ENCODE data around the gene AUTS2. TPM values are rescaled to one million over a fixed set of nuclear protein-coding genes. Genes with fewer than 3 reads are reported as not detected.

AUTS2 gene
- total RNA-seq, 1 donor from 2014 or later = 125 TPM

- DNase-seq (ENCODE audit: low spot score, unreplicated experiment) = no peak
- Mint-ChIP-seq H3K27ac (no peak overlapping the region), H3K4me1 (ENCODE audit: low read depth) (peaks cover 15% of the 10 kb centered on the region), H3K9me3 (ENCODE audit: low read depth) (no peaks in the 10 kb centered on the region), H3K27me3 (no peaks in the 10 kb centered on the region), H3K36me3 (ENCODE audit: insufficient read depth) (peaks cover 6% of the 10 kb centered on the region), H3K4me3 (ENCODE audit: low read depth) (no peak overlapping the region)
- TF ChIP-seq CTCF (IDR thresholded peaks at IDR 0.05; ENCODE audit: unreplicated experiment) = no peak
Observed at GRCh38 chr7:70752794-70753241, 1154.5 kb downstream of the AUTS2 start.

- H3K27ac Mint-ChIP-seq = no peak overlapping the region
- no peaks in the 10 kb centered on the region for H3K27me3 Mint-ChIP-seq
- H3K36me3 Mint-ChIP-seq (ENCODE audit: insufficient read depth) = peaks cover 5% of the 10 kb centered on the region
- H3K9me3 Mint-ChIP-seq (ENCODE audit: low read depth) = no peaks in the 10 kb centered on the region
- H3K4me3 Mint-ChIP-seq (ENCODE audit: low read depth) = no peak overlapping the region
- H3K4me1 Mint-ChIP-seq (ENCODE audit: low read depth) = peaks cover 12% of the 10 kb centered on the region
- no peak for DNase-seq (ENCODE audit: low spot score, unreplicated experiment)
- TF ChIP-seq CTCF (IDR thresholded peaks at IDR 0.05; ENCODE audit: unreplicated experiment) = no peak
Observed at GRCh38 chr7:70756789-70757188, 1158.5 kb downstream of the AUTS2 start.

GRCh38 chr7:70758646-70759045 lies 1160.4 kb downstream of the AUTS2 start:
- H3K4me3 Mint-ChIP-seq (ENCODE audit: low read depth) = no peak overlapping the region
- no peak overlapping the region for H3K27ac Mint-ChIP-seq
- H3K4me1 Mint-ChIP-seq (ENCODE audit: low read depth) = no peaks in the 10 kb centered on the region
- no peak for TF ChIP-seq CTCF (IDR thresholded peaks at IDR 0.05; ENCODE audit: unreplicated experiment)
- no peaks in the 10 kb centered on the region for H3K27me3 Mint-ChIP-seq
- DNase-seq (ENCODE audit: low spot score, unreplicated experiment) = no peak
- no peaks in the 10 kb centered on the region for H3K9me3 Mint-ChIP-seq (ENCODE audit: low read depth)
- peaks cover under 1% of the 10 kb centered on the region for H3K36me3 Mint-ChIP-seq (ENCODE audit: insufficient read depth)

- Mint-ChIP-seq H3K9me3 (ENCODE audit: low read depth) (no peaks in the 10 kb centered on the region), H3K27ac (no peak overlapping the region), H3K36me3 (ENCODE audit: insufficient read depth) (peaks cover 3% of the 10 kb centered on the region), H3K4me3 (ENCODE audit: low read depth) (no peak overlapping the region), H3K27me3 (no peaks in the 10 kb centered on the region), H3K4me1 (ENCODE audit: low read depth) (no peaks in the 10 kb centered on the region)
- DNase-seq (ENCODE audit: low spot score, unreplicated experiment) = no peak
- no peak for TF ChIP-seq CTCF (IDR thresholded peaks at IDR 0.05; ENCODE audit: unreplicated experiment)
Observed at GRCh38 chr7:70759674-70760073, 1161.4 kb downstream of the AUTS2 start.

- no peak for DNase-seq (ENCODE audit: low spot score, unreplicated experiment)
- Mint-ChIP-seq H3K27ac (peak overlapping the region; percentile 61), H3K27me3 (no peaks in the 10 kb centered on the region), H3K9me3 (ENCODE audit: low read depth) (no peaks in the 10 kb centered on the region), H3K4me1 (ENCODE audit: low read depth) (no peaks in the 10 kb centered on the region), H3K36me3 (ENCODE audit: insufficient read depth) (peaks cover 13% of the 10 kb centered on the region), H3K4me3 (ENCODE audit: low read depth) (no peak overlapping the region)
- no peak for TF ChIP-seq CTCF (IDR thresholded peaks at IDR 0.05; ENCODE audit: unreplicated experiment)
Observed at GRCh38 chr7:70761711-70762328, 1163.5 kb downstream of the AUTS2 start.
